Activated CD8-positive, alpha-beta T cell treated with anti-CD3 and anti-CD28 coated beads, Interleukin-2, amount 10 ng/mL, durations not matched to agents 7 days and 5 days (primary cell): Measurements from ENCODE around the gene C6orf163. TPM values are rescaled to one million over a fixed set of nuclear protein-coding genes. Genes with fewer than 3 reads are reported as not detected.

ENCODE experiments used
- ATAC-seq: fragments of 150-1000 bp; cut with Tn5 transposase; one replicate; pipeline ENCODE4 v1.10.0; 2021; ENCODE audit warnings: moderate library complexity
- CTCF ChIA-PET: fragments of 350-600 bp; sonication (Branson Sonifier 250); formaldehyde crosslinking; loops from one replicate; lab custom pipeline; 2021; ENCODE audit warnings: antibody characterized with exemption; lab: Charles Lee
- POLR2A ChIA-PET: fragments of 350-600 bp; sonication (Branson Sonifier 250); formaldehyde crosslinking; loops from one replicate; lab custom pipeline; 2021; ENCODE audit warnings: antibody characterized with exemption; lab: Charles Lee
- DNase-seq: peaks from one replicate; pipeline ENCODE4 v3.0.0-alpha.2; 2020
- H3K27ac Mint-ChIP-seq: one replicate; pipeline ENCODE4 v1.8.0; 2021; ENCODE audit warnings: mild to moderate bottlenecking, mixed read lengths
- H3K27me3 Mint-ChIP-seq: one replicate; pipeline ENCODE4 v1.8.0; 2021; ENCODE audit warnings: low read depth, mixed read lengths
- H3K36me3 Mint-ChIP-seq: one replicate; pipeline ENCODE4 v1.8.0; 2021; ENCODE audit warnings: low read depth, mixed read lengths
- H3K4me1 Mint-ChIP-seq: one replicate; pipeline ENCODE4 v1.8.0; 2021; ENCODE audit warnings: low read depth, mixed read lengths
- H3K4me3 Mint-ChIP-seq: one replicate; pipeline ENCODE4 v1.8.0; 2021; ENCODE audit warnings: mild to moderate bottlenecking, mixed read lengths
- H3K9me3 Mint-ChIP-seq: one replicate; pipeline ENCODE4 v1.8.0; 2022; ENCODE audit warnings: mixed read lengths; ENCODE audit not compliant: insufficient read depth
- total RNA-seq, 2 experiments: library from RNA; stranded (reverse); gene quantifications; one replicate each; pipeline ENCODE4 v1.2.3, GENCODE V29; 2021

C6orf163 gene
- total RNA-seq, 2 experiments from 2014 or later: 1.5 to 1.9 TPM

DNA sequence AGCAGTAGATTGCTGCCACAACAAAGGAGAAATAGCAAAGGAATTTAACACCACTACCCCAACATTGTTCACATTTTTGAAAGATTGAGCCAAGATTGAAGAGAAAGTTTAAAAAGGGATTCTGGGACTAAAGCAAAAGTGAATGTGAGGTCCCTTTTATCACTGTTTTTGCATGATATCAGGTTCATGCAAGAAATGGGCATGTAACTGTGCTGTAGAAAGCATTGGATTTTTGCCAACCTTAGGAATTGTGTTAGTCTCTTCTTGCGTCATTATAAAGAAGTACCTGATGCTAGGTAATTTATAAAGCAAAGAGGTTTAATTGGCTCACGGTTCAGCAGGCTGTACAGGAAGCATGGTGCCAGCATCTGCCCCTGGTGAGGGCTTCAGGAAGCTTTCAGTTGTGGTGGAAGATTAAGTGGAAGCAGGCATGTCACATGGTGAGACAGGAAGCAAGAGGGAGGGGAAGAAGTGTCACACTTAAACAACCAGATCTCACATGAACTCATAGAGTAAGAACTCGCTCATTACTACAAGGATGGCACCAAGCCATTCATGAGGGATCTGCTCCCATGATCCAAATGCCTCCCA is 10.9 kb upstream of the C6orf163 start:
- POLR2A ChIA-PET: no interaction called here
- ATAC-seq (peak; percentile 49), DNase-seq (peak; percentile 36)
- H3K27ac Mint-ChIP-seq: peak overlapping the region; percentile 65
- H3K4me1 Mint-ChIP-seq: peaks cover 11% of the 10 kb centered on the region
- H3K9me3 Mint-ChIP-seq: peaks cover 15% of the 10 kb centered on the region
- no peak overlapping the region for H3K4me3 Mint-ChIP-seq
- CTCF ChIA-PET: no interaction called here
- no peaks in the 10 kb centered on the region for H3K27me3 Mint-ChIP-seq
- peaks cover 17% of the 10 kb centered on the region for H3K36me3 Mint-ChIP-seq

DNA sequence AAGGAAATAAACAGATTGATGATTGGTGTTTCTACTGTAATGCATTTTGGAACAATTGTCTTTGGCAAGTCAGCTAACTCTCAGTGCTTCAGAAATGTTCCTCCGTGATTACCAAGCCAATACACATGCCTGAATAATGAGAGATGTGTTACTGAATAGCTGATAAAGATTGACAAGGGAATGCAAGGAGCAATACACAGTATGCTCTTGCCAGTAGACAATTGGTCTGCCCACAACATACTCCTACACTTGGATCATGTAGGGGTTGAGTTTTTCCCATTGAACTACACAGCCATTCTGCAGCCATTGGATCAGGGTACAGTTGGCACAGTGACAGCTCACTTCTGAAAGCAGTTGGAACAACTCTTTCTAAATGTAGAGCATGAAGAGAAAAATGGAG is 9.9 kb upstream of the C6orf163 start:
- ChIA-PET CTCF (no interaction called here), POLR2A (no interaction called here)
- Mint-ChIP-seq H3K36me3 (peaks cover 16% of the 10 kb centered on the region), H3K27ac (no peak overlapping the region), H3K4me3 (no peak overlapping the region), H3K27me3 (no peaks in the 10 kb centered on the region), H3K4me1 (peaks cover 11% of the 10 kb centered on the region), H3K9me3 (peaks cover 15% of the 10 kb centered on the region)
- no peak for DNase-seq
- no peak for ATAC-seq

DNA sequence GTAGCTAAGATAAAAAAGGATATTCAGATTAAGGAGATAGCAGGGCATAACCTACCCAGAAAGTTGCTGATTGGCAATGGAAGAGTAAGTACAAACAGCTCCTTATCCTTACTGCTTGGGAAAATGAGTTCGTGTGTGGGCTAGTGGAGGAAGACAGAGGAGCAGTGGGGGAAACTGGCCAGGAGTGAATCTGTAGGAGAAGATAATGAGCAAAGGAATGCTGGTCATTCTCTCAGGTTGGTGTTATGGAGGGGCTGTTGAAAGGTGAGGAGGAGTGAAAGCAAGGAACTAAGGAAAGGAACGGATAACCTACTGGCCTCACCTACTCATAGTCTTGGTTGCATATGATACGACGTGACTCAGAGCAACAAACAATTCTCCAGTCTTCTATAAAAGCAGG is 8.2 kb upstream of the C6orf163 start:
- H3K9me3 Mint-ChIP-seq: peaks cover 15% of the 10 kb centered on the region
- ATAC-seq: no peak
- ChIA-PET POLR2A (no interaction called here), CTCF (interaction anchor here (1.3 kb wide), 1 partner anchor 14 kb away, joined by 6 read pairs; the partner anchor contains the start of gene SMIM8)
- DNase-seq: no peak
- H3K36me3 Mint-ChIP-seq: peaks cover 15% of the 10 kb centered on the region
- peaks cover 11% of the 10 kb centered on the region for H3K4me1 Mint-ChIP-seq
- H3K4me3 Mint-ChIP-seq: no peak overlapping the region
- no peaks in the 10 kb centered on the region for H3K27me3 Mint-ChIP-seq
- no peak overlapping the region for H3K27ac Mint-ChIP-seq

DNA sequence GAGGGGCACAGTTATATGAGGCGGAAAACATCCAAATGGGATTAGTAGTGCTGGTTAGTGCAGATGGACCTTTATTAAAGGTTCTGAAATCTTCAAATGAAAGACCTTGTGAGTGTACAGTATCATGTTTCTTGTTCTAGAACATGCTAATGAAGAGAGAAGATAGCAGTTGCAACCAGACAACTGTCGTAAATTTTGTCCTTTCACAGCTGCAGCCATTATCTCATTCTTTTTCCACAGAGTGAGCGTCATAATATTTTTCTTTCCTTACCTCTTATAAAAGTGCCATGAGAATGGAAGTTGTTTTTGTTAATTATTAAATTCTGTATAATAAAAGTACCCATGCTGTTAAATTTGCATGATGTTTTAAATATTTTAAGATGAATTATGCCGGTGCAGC is 4.4 kb upstream of the C6orf163 start:
- DNase-seq (no peak), ATAC-seq (no peak)
- H3K36me3 Mint-ChIP-seq: peaks cover 3% of the 10 kb centered on the region
- H3K4me1 Mint-ChIP-seq: no peaks in the 10 kb centered on the region
- H3K27me3 Mint-ChIP-seq: no peaks in the 10 kb centered on the region
- H3K4me3 Mint-ChIP-seq: no peak overlapping the region
- ChIA-PET CTCF (no interaction called here), POLR2A (no interaction called here)
- H3K9me3 Mint-ChIP-seq: no peaks in the 10 kb centered on the region
- no peak overlapping the region for H3K27ac Mint-ChIP-seq

DNA sequence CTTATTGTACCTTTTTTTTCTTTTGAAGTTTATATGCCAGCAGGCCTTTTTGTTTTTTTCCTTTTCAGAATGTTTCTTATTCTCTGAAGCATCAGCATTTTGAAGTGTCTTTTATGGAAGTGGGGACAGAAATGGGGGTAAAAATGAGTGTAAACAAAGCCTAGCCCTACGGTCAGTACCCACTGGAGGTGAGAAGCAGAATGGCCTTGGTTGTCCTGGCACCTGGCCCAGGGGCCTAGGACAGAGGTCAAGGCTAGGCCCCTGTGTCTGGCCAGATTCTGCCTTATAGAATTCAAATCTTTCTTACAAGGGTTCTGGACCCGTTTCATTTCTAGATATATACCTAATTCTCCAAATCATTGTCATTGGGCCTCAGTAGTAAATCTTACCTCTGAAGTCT is 3.5 kb upstream of the C6orf163 start:
- peaks cover 3% of the 10 kb centered on the region for H3K36me3 Mint-ChIP-seq
- DNase-seq: no peak
- ChIA-PET POLR2A (no interaction called here), CTCF (no interaction called here)
- no peak overlapping the region for H3K27ac Mint-ChIP-seq
- no peaks in the 10 kb centered on the region for H3K27me3 Mint-ChIP-seq
- no peaks in the 10 kb centered on the region for H3K9me3 Mint-ChIP-seq
- H3K4me3 Mint-ChIP-seq: no peak overlapping the region
- H3K4me1 Mint-ChIP-seq: no peaks in the 10 kb centered on the region
- no peak for ATAC-seq

DNA sequence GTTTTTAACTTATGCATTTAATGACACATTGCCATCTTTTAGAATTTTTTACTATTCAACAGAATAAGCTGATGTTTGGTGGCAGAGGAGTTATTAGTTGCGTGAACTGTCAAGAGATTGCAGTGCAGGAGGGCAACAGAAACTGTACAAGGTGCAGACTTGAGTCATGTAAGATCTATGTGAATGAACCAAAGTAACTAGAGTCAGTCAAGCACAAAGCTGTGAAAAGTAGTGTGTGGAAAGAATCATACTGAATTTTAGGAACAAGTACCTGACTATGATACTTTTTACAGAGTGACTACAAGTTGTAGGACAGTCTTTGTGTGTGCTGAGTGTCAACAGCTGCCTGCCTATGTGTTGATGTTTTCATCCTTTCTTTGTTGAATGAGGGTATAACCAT is 2.7 kb upstream of the C6orf163 start:
- no peaks in the 10 kb centered on the region for H3K9me3 Mint-ChIP-seq
- no peak overlapping the region for H3K27ac Mint-ChIP-seq
- no peaks in the 10 kb centered on the region for H3K4me1 Mint-ChIP-seq
- ChIA-PET CTCF (no interaction called here), POLR2A (no interaction called here)
- no peaks in the 10 kb centered on the region for H3K27me3 Mint-ChIP-seq
- H3K4me3 Mint-ChIP-seq: no peak overlapping the region
- peaks cover 3% of the 10 kb centered on the region for H3K36me3 Mint-ChIP-seq
- ATAC-seq (no peak), DNase-seq (no peak)

DNA sequence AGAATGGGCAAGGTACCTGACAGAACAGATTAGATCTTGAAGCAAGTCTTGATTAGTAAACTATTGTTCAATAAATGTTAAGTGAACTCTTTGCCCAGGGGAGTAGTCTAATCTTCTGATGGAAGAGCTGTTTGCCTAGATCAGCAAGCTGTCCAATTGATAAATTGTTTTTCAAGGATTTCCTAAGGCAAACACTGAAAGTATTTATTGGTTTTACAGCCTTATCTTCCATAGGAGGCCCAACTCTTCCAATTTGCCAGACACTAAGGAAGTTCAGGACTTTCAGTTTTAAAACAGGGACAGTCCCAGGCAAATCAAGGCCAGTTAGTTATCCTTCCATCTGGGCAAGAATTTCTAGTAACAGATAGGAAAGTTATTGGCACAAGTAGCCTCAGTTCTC is 1.8 kb upstream of the C6orf163 start:
- ChIA-PET CTCF (interaction anchor here (1.0 kb wide), 1 partner anchor 264 kb away, joined by 3 read pairs; no protein-coding TSS in a partner anchor), POLR2A (no interaction called here)
- no peak for DNase-seq
- Mint-ChIP-seq H3K4me3 (no peak overlapping the region), H3K9me3 (no peaks in the 10 kb centered on the region), H3K27me3 (no peaks in the 10 kb centered on the region), H3K36me3 (peaks cover 3% of the 10 kb centered on the region), H3K27ac (no peak overlapping the region), H3K4me1 (no peaks in the 10 kb centered on the region)
- ATAC-seq: no peak

DNA sequence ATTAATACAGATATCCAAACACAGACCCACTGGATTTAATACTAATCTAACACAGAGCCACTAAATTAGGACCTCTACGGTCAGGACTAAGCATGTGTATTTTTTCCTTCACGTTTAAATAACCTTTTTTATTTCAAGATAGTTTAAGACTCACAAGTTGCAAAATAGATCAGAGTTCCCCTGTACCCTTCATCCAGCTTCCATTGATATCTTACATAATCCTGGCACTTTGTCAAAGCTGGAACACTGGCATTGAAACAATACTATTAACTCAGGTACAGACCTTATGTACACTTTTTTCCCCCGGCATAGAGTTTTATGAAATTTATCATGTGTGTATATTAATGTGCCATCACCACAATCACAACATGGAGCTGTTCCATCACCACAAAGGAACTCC is 2.1 kb downstream of the C6orf163 start:
- POLR2A ChIA-PET: no interaction called here

DNA sequence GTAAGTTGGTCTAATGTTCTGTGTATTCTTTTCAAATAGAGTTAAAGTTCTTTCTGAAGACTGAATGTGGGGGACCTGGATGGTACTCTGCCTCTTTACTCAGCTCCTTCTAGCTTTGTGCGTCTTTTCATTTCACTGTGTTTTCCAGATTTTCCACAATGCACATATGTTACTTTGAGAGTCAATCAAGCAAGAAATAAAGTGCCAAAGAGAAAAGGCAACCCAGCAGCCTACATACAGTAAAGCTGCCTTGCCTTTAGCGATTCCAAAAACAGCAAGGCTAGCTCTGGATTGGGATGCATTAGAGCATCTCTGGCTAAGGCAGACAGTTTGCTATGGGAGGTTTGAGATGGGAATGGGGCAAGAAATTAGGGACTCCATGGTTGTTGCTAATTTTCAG is 5.3 kb downstream of the C6orf163 start:
- Mint-ChIP-seq H3K27ac (no peak overlapping the region), H3K4me1 (no peaks in the 10 kb centered on the region), H3K27me3 (no peaks in the 10 kb centered on the region), H3K36me3 (no peaks in the 10 kb centered on the region), H3K4me3 (no peak overlapping the region), H3K9me3 (no peaks in the 10 kb centered on the region)
- ATAC-seq (no peak), DNase-seq (no peak)
- POLR2A ChIA-PET: no interaction called here
- CTCF ChIA-PET: no interaction called here

More for the DNA sequence above, 2.1 kb downstream of the C6orf163 start:
- H3K4me1 Mint-ChIP-seq: no peaks in the 10 kb centered on the region
- DNase-seq (no peak), ATAC-seq (no peak)
- H3K27ac Mint-ChIP-seq: no peak overlapping the region
- CTCF ChIA-PET: no interaction called here
- no peaks in the 10 kb centered on the region for H3K27me3 Mint-ChIP-seq
- no peaks in the 10 kb centered on the region for H3K9me3 Mint-ChIP-seq
- H3K4me3 Mint-ChIP-seq: no peak overlapping the region
- peaks cover 2% of the 10 kb centered on the region for H3K36me3 Mint-ChIP-seq

DNA sequence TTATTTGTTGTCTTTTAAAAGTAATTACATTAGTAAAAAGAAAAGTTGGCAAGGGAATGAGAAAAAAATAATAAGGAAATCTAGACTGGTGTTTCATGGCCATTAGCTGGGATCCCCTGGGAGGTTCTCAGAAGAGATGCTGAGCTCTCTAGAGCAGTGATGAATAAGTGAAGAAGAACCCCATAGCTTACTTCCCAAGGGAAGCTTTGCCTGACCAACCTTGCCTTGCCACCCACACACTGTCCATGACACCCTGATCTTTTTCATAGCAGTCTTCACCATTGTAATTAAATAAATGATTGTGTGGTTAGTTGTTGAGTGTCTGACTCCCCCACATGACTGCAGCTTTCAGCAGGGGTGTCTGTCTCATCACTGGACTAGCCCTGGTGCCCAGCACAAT is 5.9 kb downstream of the C6orf163 start:
- DNase-seq: no peak
- H3K4me3 Mint-ChIP-seq: no peak overlapping the region

DNA sequence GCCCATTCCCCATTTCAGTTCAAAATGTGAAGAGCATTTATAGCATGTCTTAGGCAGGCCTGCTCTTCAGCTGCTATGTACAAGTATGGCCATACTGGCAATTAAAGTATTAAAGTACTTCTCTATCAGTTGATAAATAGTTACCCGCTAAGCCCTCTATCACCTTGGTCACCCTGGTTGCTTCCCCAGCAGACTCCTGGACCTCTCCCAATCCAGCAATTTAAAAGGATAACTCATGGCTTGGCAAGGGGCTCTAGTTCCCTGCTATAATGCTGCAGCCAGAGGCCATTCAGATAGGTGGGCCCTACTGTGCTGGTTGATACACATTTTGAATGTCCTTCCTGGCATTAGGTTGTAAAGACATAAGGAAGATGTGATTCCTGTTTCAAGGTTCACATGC is 7.0 kb downstream of the C6orf163 start:
- CTCF ChIA-PET: no interaction called here
- DNase-seq (no peak), ATAC-seq (no peak)
- H3K4me3 Mint-ChIP-seq: no peak overlapping the region
- no peaks in the 10 kb centered on the region for H3K4me1 Mint-ChIP-seq
- H3K27me3 Mint-ChIP-seq: no peaks in the 10 kb centered on the region
- H3K9me3 Mint-ChIP-seq: no peaks in the 10 kb centered on the region
- POLR2A ChIA-PET: no interaction called here
- no peak overlapping the region for H3K27ac Mint-ChIP-seq
- H3K36me3 Mint-ChIP-seq: no peaks in the 10 kb centered on the region

More for the DNA sequence above, 5.9 kb downstream of the C6orf163 start:
- H3K9me3 Mint-ChIP-seq: no peaks in the 10 kb centered on the region
- H3K27ac Mint-ChIP-seq: no peak overlapping the region
- POLR2A ChIA-PET: no interaction called here
- ATAC-seq: no peak
- CTCF ChIA-PET: no interaction called here
- no peaks in the 10 kb centered on the region for H3K27me3 Mint-ChIP-seq
- H3K4me1 Mint-ChIP-seq: no peaks in the 10 kb centered on the region
- H3K36me3 Mint-ChIP-seq: no peaks in the 10 kb centered on the region

DNA sequence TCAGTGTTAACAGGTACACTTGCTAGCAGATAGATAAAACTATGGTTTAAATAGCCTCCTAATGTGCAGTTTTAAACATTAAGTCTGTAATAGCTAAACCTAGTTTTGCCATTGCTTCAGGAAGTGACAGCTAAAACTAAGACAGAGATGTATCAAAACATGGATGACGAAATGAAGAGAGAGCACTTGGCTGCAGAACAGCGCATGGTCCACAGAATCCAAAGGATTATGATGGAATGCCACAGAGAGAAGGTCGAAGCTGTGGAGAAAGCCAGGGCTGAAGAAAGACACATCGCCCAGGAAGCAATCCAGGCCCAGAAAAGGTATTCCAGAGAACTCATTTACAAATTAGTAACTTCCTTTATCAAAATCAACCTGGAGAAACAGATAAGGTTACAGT is 11.6 kb downstream of the C6orf163 start:
- H3K4me3 Mint-ChIP-seq: no peak overlapping the region
- H3K4me1 Mint-ChIP-seq: no peaks in the 10 kb centered on the region
- ChIA-PET POLR2A (no interaction called here), CTCF (no interaction called here)
- DNase-seq: no peak
- ATAC-seq: no peak
- no peaks in the 10 kb centered on the region for H3K36me3 Mint-ChIP-seq
- H3K9me3 Mint-ChIP-seq: no peaks in the 10 kb centered on the region
- H3K27me3 Mint-ChIP-seq: no peaks in the 10 kb centered on the region
- no peak overlapping the region for H3K27ac Mint-ChIP-seq
